ENCODE data around the gene RELN. TPM values are rescaled to one million over a fixed set of nuclear protein-coding genes. Genes with fewer than 3 reads are reported as not detected.

Gene RELN
- total and polyA plus RNA-seq, 2 donors (not counting 1 experiment from before 2014, with no cell fraction given), result 0.33 to 31.8 TPM

GRCh38 chr7:103985565-103986126 lies 3.8 kb downstream of the RELN start:
- no peak overlapping the region for H3K4me3 ChIP-seq (replicated peaks in 1 of 4; ENCODE audit: control extremely low read depth in 1 of 4, insufficient read depth in 1 of 4, low read depth in 3 of 4, low read length in 4 of 4)
- no peak overlapping the region for H3K4me2 ChIP-seq (ENCODE audit: extremely low read depth, insufficient read depth, low read length)
- no peaks in the 10 kb centered on the region for H3K79me2 ChIP-seq (ENCODE audit: control insufficient read depth, insufficient read depth, low read length)
- H3K27ac ChIP-seq (ENCODE audit: insufficient read depth, low read length), result no peak overlapping the region
- no peak overlapping the region for H2AFZ ChIP-seq (ENCODE audit: low read length)
- no peaks in the 10 kb centered on the region for H3K36me3 ChIP-seq (ENCODE audit: control insufficient read depth, insufficient read depth, low read length)
- H3K9me3 ChIP-seq (ENCODE audit: control insufficient read depth, insufficient read depth, low read depth, low read length), result no peaks in the 10 kb centered on the region
- no peak overlapping the region for H3K9ac ChIP-seq (ENCODE audit: insufficient read depth, low read length)
- H3K27me3 ChIP-seq (ENCODE audit: control insufficient read depth, insufficient read depth, low read length), result peaks cover 10% of the 10 kb centered on the region
- peaks cover 2% of the 10 kb centered on the region for H3K4me1 ChIP-seq (ENCODE audit: control insufficient read depth, extremely low read depth, insufficient read depth, low read length)
- no peak for DNase-seq (ENCODE audit: low read depth in 2 of 2)
- H4K20me1 ChIP-seq (ENCODE audit: control insufficient read depth, extremely low read depth, insufficient read depth, low read length), result no peaks in the 10 kb centered on the region
- TF ChIP-seq EZH2 (IDR thresholded peaks at IDR 0.05; ENCODE audit: low read length, missing control alignments) (no peak), CTCF (conservative IDR thresholded peaks at IDR 0.05 in 1 of 2, IDR thresholded peaks at IDR 0.05 in 1 of 2; ENCODE audit: low read depth in 1 of 2, low read length in 2 of 2) (no peak)

GRCh38 chr7:103984050-103984449 lies 5.4 kb downstream of the RELN start:
- H3K4me3 ChIP-seq (replicated peaks in 1 of 4; ENCODE audit: control extremely low read depth in 1 of 4, insufficient read depth in 1 of 4, low read depth in 3 of 4, low read length in 4 of 4), result no peak overlapping the region
- no peaks in the 10 kb centered on the region for H3K36me3 ChIP-seq (ENCODE audit: control insufficient read depth, insufficient read depth, low read length)
- H3K9me3 ChIP-seq (ENCODE audit: control insufficient read depth, insufficient read depth, low read depth, low read length), result no peaks in the 10 kb centered on the region
- no peak overlapping the region for H3K27ac ChIP-seq (ENCODE audit: insufficient read depth, low read length)
- H3K4me2 ChIP-seq (ENCODE audit: extremely low read depth, insufficient read depth, low read length), result no peak overlapping the region
- H3K4me1 ChIP-seq (ENCODE audit: control insufficient read depth, extremely low read depth, insufficient read depth, low read length), result peaks cover 2% of the 10 kb centered on the region
- TF ChIP-seq CTCF (conservative IDR thresholded peaks at IDR 0.05 in 1 of 2, IDR thresholded peaks at IDR 0.05 in 1 of 2; ENCODE audit: low read depth in 1 of 2, low read length in 2 of 2) (no peak), EZH2 (IDR thresholded peaks at IDR 0.05; ENCODE audit: low read length, missing control alignments) (no peak)
- H4K20me1 ChIP-seq (ENCODE audit: control insufficient read depth, extremely low read depth, insufficient read depth, low read length), result no peaks in the 10 kb centered on the region
- H3K79me2 ChIP-seq (ENCODE audit: control insufficient read depth, insufficient read depth, low read length), result no peaks in the 10 kb centered on the region
- H2AFZ ChIP-seq (ENCODE audit: low read length), result no peak overlapping the region
- no peak for DNase-seq (ENCODE audit: low read depth in 2 of 2)
- no peak overlapping the region for H3K9ac ChIP-seq (ENCODE audit: insufficient read depth, low read length)
- peaks cover 7% of the 10 kb centered on the region for H3K27me3 ChIP-seq (ENCODE audit: control insufficient read depth, insufficient read depth, low read length)

- Histone ChIP-seq H3K27ac (ENCODE audit: insufficient read depth, low read length) (no peak overlapping the region), H4K20me1 (ENCODE audit: control insufficient read depth, extremely low read depth, insufficient read depth, low read length) (no peaks in the 10 kb centered on the region), H2AFZ (ENCODE audit: low read length) (no peak overlapping the region), H3K36me3 (ENCODE audit: control insufficient read depth, insufficient read depth, low read length) (no peaks in the 10 kb centered on the region), H3K79me2 (ENCODE audit: control insufficient read depth, insufficient read depth, low read length) (no peaks in the 10 kb centered on the region), H3K9ac (ENCODE audit: insufficient read depth, low read length) (no peak overlapping the region), H3K27me3 (ENCODE audit: control insufficient read depth, insufficient read depth, low read length) (peaks cover under 1% of the 10 kb centered on the region), H3K4me1 (ENCODE audit: control insufficient read depth, extremely low read depth, insufficient read depth, low read length) (no peaks in the 10 kb centered on the region), H3K9me3 (ENCODE audit: control insufficient read depth, insufficient read depth, low read depth, low read length) (no peaks in the 10 kb centered on the region), H3K4me3 (replicated peaks in 1 of 4; ENCODE audit: control extremely low read depth in 1 of 4, insufficient read depth in 1 of 4, low read depth in 3 of 4, low read length in 4 of 4) (no peak overlapping the region), H3K4me2 (ENCODE audit: extremely low read depth, insufficient read depth, low read length) (no peak overlapping the region)
- TF ChIP-seq CTCF (conservative IDR thresholded peaks at IDR 0.05 in 1 of 2, IDR thresholded peaks at IDR 0.05 in 1 of 2; ENCODE audit: low read depth in 1 of 2, low read length in 2 of 2) (no peak), EZH2 (IDR thresholded peaks at IDR 0.05; ENCODE audit: low read length, missing control alignments) (no peak)
- DNase-seq (ENCODE audit: low read depth in 2 of 2), result no peak
These were observed 6.1 kb downstream of the RELN start for GRCh38 chr7:103983201-103983977.

All from fibroblast of lung (primary cell).